Adrenal gland (tissue), 5 donors: ENCODE data around the gene MATN3.

Experiments used
- POLR2A ChIP-seq, 2 donors: fragments of 450-650 bp; IDR thresholded peaks; one replicate each; pipeline ENCODE4 v1.6.1; 2017; ENCODE audit warnings: antibody characterized with exemption in 2 of 2, mild to moderate bottlenecking in 2 of 2, moderate library complexity in 1 of 2
- TF ChIP-seq, protein P1 (sequence below), 6 experiments: fragments of 450-650 bp in 4 of 6; fragments of 200-600 bp in 2 of 6; sonication (generic) in 1 of 6; IDR thresholded peaks; 1 replicate in 5 of 6; 2 replicates in 1 of 6; pipeline versions ENCODE4 v1.5.1 to v1.8.0; 2016 to 2021; ENCODE audit warnings: antibody characterized with exemption in 6 of 6, mild to moderate bottlenecking in 2 of 6, moderate library complexity in 1 of 6
- donor health status: DM: no; HTN: no; CAD: no.

DNA sequence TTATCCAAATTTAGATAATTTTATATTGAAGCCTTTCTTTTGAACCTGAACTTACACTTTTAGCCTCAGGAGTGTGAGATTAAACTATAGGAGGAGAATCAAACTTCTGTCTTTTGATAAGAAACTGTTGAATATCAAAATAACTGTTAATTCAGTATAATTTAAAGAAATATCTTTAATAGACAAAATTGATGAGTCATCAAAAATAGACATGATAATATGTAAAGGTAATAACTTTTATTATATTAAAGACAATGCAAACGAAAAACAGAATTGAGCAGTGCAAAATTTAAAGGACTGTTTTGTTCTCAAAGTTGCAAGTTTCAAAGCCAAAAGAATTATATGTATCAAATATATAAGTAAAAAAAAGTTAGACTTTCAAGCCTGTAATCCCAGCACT is 20.6 kb downstream of the MATN3 start:
- TF ChIP-seq, protein P1, sequence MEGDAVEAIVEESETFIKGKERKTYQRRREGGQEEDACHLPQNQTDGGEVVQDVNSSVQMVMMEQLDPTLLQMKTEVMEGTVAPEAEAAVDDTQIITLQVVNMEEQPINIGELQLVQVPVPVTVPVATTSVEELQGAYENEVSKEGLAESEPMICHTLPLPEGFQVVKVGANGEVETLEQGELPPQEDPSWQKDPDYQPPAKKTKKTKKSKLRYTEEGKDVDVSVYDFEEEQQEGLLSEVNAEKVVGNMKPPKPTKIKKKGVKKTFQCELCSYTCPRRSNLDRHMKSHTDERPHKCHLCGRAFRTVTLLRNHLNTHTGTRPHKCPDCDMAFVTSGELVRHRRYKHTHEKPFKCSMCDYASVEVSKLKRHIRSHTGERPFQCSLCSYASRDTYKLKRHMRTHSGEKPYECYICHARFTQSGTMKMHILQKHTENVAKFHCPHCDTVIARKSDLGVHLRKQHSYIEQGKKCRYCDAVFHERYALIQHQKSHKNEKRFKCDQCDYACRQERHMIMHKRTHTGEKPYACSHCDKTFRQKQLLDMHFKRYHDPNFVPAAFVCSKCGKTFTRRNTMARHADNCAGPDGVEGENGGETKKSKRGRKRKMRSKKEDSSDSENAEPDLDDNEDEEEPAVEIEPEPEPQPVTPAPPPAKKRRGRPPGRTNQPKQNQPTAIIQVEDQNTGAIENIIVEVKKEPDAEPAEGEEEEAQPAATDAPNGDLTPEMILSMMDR (IDR thresholded peaks at IDR 0.05), result no peak
- no peak for TF ChIP-seq POLR2A (IDR thresholded peaks at IDR 0.05)
